ENCODE results near the gene CDK18.
A peak's percentile ranks its signal among the peaks of the same experiment; 100 is the strongest.
"Not testable (repeated sequence)": the region's sequence is repeated elsewhere in the genome, so short reads cannot be mapped to it uniquely, and the experiment has no call there.

Gene CDK18

GRCh38 chr1:205504311-205505075 lies at the start of gene CDK18:
Gene CDK18 (plus strand): TSS chr1:205504669. CDS start chr1:205523168, 18,499 bp downstream.
- peak; percentile 62 for DNase-seq

GRCh38 chr1:205454903-205455335 lies 49.5 kb upstream of the CDK18 start:
- no peak for DNase-seq

GRCh38 chr1:205455581-205456382 lies 48.7 kb upstream of the CDK18 start, which contains the start of gene BLACAT1:
Gene BLACAT1 (minus strand): TSS chr1:205456045.
- DNase-seq, result no peak

DNA sequence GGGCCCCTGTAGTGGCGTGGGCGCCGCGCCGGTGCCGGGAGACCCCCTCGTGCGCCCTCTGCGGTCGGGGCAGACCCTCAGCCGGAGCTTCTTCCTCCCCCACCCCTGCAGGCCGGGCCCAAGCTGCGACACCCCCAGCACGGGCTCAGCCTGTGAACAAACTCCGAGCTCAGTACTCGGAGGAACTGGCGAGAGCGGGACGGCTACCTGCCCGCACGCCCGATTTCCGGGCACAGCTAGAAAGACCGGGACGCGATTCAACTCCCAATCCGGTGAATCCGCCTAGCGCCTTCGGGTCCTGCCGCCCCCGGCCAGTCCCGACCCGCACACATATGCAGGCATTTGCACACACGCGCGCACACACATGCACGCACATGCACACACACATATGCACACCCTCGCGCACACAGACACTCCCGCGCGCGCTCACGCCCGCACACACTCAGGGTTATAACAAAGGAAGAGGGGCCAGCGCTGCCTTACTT lies 48.0 kb upstream of the CDK18 start:
- no peak for DNase-seq

- no peak for DNase-seq
Measured at GRCh38 chr1:205456868-205457745, 47.4 kb upstream of the CDK18 start.

DNA sequence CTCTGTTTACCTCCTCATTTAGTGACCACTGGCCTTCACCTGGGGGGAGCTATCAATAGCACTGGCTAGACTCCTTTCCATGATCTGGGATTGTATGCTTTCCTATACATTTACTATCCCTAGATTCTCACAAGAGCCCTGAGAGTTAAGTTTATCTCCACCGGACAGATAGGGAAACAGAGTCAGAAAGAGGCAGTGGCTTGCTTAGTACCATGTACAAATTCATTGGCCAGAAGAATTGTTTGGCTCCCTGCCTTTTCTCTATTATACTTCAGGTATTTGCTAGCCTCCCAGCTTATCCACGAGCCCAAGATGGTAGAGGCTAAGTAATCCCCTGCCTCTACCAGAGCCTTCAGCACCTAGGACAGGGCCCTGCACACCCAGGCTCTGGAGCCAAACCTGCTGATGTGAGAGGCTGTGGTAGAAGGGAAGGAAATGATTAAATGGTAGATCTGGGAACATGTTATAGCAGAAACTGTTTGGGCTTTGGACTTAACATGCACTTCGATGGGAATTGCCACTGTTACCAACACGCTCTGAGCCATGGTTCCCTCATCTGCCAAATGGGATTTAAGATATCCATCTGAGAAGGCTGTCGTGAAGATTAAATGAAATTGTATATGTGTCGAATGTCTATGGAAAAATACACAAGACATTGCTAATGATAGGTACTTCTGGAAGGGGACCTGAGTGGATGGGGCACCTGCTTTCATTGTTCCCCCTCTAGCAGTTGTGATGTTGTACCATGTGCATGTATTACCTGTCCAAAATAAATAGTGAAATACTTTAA lies 45.5 kb upstream of the CDK18 start:
- peak; percentile 39 for DNase-seq

DNA sequence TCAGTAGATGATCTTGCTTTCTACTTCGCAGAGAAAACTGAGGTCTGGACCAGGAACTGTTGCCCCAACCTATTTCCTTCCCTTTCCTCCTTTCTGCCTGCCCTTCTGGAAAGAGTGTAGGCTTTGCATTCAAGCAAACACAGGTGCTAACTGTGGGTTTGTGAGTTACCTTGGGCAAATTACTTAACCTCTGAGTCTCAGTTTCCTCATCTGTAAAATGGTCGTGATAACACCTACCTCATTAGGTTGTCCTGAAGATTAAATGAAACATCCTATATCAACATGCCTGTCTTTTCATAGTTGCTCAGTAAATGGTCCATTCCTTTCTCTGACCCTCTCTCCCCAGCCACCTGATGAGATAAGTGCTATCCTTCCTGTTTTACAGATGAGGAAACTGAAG lies 39.1 kb upstream of the CDK18 start:
- no peak for DNase-seq

GRCh38 chr1:205466595-205467220 lies 37.8 kb upstream of the CDK18 start:
- no peak for DNase-seq

DNA sequence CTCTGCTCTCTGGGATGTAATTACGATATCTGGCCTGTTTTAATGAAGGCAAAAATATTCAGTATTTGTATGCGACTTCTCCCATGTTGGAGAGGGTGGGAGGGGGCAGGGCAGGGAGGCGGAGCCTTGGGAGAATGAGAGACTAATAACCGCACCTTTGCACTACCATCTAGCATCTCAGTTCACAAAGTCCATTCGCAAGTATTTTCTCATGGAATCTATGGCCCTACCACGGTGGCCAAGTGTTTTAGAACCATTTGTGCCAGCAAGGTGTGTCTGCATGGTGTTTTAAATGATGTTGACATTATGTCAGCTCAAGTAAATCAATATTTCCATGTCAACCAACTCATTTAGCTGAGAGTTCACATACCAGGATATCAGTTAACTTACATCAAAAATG lies 34.3 kb upstream of the CDK18 start:
- no peak for DNase-seq

DNA sequence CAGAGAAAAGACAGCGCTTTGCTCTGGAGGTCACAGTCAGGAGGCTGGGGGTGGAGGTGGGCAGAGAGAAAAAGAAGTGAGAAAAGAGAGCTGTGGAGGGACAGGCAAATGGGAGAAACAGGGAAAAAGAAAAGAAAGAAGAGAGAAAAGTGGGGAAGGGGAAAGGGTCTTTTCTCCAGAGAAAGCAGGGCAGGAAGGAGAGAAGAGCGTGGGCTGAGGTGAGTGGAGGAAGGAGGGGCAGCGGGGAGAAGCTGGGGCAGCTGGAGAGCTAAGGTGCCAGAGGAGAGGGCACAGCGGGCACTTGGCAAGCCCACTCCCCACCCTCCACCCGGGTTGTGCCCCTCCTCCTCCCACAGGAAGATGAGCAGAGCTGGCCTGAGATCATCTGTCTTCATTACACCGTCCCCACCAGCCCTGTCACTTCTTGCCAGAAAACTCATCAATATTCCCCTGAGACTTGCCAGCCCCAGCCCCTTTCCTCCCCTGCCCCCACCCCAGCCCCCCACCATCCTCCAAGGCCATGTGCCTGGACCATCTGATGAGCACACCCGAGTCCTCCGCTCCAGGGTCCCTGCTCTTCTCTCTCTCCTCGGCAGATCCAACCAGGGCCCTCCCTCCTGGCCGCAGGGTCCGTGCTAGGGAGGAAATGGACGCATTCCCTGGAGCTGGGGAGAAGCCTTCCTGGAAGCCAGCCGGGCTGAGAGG lies 31.6 kb upstream of the CDK18 start:
- DNase-seq, result no peak

GRCh38 chr1:205473475-205473874 lies 31.0 kb upstream of the CDK18 start:
- no peak for DNase-seq

GRCh38 chr1:205473966-205474365 lies 30.5 kb upstream of the CDK18 start:
- DNase-seq, result no peak

GRCh38 chr1:205474571-205474970 lies 29.9 kb upstream of the CDK18 start:
- no peak for DNase-seq

DNA sequence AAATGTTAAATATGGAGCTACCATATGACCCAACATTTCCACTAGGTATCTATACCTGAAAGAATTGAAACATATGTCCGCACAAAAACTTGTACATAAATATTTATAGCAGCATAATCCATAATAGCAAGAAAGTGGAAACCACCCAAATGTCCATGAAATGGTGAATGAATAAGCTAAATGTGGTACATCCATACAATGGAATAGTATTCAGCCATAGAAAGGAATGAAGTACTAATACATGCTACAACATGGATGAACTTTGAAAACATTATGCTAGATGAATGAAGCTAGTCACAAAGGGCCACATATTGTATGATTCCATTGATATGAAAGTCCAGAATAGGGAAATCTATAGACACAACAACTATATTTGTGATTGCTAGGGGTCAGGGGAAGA lies 28.6 kb upstream of the CDK18 start:
- no peak for DNase-seq

DNA sequence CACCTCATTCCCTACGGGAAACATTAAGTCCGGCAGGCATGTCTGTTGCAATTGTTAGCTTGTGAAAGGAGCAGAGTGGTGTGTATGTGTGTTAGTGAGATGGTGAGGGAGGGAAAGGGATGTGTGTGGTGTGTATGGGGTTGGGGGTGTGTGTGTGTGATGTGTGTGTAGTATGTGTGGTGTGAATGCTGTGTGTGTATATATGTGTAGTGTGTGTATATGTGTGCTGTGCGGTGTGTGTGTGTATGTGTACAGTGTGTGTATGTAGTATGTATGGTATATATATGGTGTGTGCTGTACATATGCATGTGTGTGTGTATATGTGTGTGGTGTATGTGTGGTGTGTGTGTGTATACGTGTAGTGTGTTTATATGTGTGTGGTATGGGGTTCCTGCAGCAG lies 27.8 kb upstream of the CDK18 start:
- no peak for DNase-seq

GRCh38 chr1:205477121-205477758 lies 27.2 kb upstream of the CDK18 start:
- DNase-seq, result no peak

DNA sequence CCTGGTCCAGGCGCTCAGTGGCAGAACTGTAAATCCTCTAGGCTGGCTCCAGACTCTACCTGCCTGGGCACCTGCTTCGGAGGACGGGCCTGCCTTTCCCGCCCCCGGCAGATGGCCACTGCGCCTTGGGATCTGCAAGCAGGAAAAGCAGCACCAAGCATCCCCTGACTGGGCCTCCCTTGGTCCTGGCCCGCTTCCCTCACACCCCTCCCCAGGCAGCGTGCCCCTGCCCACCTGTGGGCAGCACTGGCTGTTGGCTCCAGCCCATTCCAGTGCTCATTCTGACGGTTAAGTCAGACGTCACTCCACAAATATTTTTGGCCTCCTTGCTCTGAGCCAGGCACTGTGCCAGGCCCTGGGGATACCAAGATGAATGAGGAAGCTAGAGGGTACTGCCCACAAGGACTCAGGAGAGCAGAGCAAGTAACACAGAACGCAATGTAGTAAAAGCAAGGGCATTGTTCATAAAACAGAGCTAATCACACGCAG lies 26.7 kb upstream of the CDK18 start:
- DNase-seq, result no peak

- not testable (repeated sequence) for DNase-seq
Measured at GRCh38 chr1:205478985-205479384, 25.5 kb upstream of the CDK18 start.

GRCh38 chr1:205480349-205480985 lies 24.0 kb upstream of the CDK18 start:
- no peak for DNase-seq

GRCh38 chr1:205481218-205481617 lies 23.3 kb upstream of the CDK18 start:
- DNase-seq, result no peak

Data from GDM1 (cell line).